Activated B cell treated with CpG ODN at 0.5 μM for 24 hours (primary cell): ENCODE measurements around the gene TM4SF20. TPM values are rescaled to one million over a fixed set of nuclear protein-coding genes. Genes with fewer than 3 reads are reported as not detected.

Experiments used
- ATAC-seq: fragments of 200-7000 bp; cut with Tn5 transposase; one replicate; pipeline ENCODE4 v1.10.0; 2021; ENCODE audit warnings: low read depth, mild to moderate bottlenecking, moderate library complexity
- CTCF ChIA-PET: fragments of 350-600 bp; sonication (Branson Sonifier 250); formaldehyde crosslinking; loops from one replicate; lab custom pipeline; 2021; ENCODE audit warnings: antibody characterized with exemption; lab: Charles Lee
- POLR2A ChIA-PET: fragments of 350-600 bp; sonication (Branson Sonifier 250); formaldehyde crosslinking; loops from one replicate; lab custom pipeline; 2021; ENCODE audit warnings: antibody characterized with exemption; lab: Charles Lee
- DNase-seq: peaks from one replicate; pipeline ENCODE4 v3.0.0; 2022
- H3K27ac Mint-ChIP-seq: one replicate; pipeline ENCODE4 v1.8.0; 2020; ENCODE audit warnings: mixed read lengths
- H3K27me3 Mint-ChIP-seq: one replicate; pipeline ENCODE4 v1.8.0; 2021; ENCODE audit warnings: mixed read lengths
- H3K36me3 Mint-ChIP-seq: one replicate; pipeline ENCODE4 v1.8.0; 2021; ENCODE audit warnings: low read depth, mixed read lengths
- H3K4me1 Mint-ChIP-seq: one replicate; pipeline ENCODE4 v1.8.0; 2021; ENCODE audit warnings: mixed read lengths
- H3K4me3 Mint-ChIP-seq: one replicate; pipeline ENCODE4 v1.8.0; 2020; ENCODE audit warnings: mild to moderate bottlenecking, mixed read lengths
- H3K9me3 Mint-ChIP-seq: one replicate; pipeline ENCODE4 v1.8.0; 2020; ENCODE audit warnings: mixed read lengths
- intact Hi-C: fragments of 100-400 bp; cut with micrococcal nuclease; formaldehyde crosslinking; loops from one replicate; pipeline ENCODE4 v1.15.1; 2024
- total RNA-seq: library from RNA; stranded (reverse); gene quantifications from 2 replicates; pipeline ENCODE4 v1.2.3, GENCODE V29; 2022
- TF ChIP-seq, protein P1 (sequence below): fragments of 200-600 bp; IDR thresholded peaks from one replicate; pipeline ENCODE4 v1.8.0; 2022; ENCODE audit warnings: antibody characterized with exemption, mild to moderate bottlenecking

The TM4SF20 gene
- total RNA-seq, 1 donor from 2014 or later = not detected

DNA sequence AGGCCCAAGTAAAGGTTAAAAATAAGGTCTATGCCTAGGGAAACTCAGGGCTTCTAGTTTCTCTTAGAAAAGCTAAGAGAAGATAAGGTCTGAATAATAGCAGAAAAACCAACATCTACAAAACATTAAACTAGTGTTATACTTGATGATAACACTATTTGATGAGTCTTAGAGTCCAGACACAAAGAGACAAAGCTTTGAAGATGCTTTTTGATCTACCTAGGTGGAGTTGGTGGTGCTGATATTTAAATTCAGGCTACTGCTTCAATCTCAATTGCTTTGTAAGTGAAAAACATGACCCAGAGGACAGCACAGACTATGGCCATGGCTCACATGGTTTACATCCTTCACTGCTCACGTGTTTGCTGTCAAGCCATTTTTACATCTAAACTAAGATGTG is 65.8 kb downstream of the TM4SF20 start:
- ATAC-seq (no peak), DNase-seq (no peak)
- ChIA-PET CTCF (no interaction called here), POLR2A (no interaction called here)
- Mint-ChIP-seq H3K4me1 (no peaks in the 10 kb centered on the region), H3K27ac (no peak overlapping the region), H3K4me3 (no peak overlapping the region), H3K27me3 (no peaks in the 10 kb centered on the region), H3K9me3 (peaks cover 5% of the 10 kb centered on the region), H3K36me3 (peaks cover 17% of the 10 kb centered on the region)
- TF ChIP-seq, protein P1, sequence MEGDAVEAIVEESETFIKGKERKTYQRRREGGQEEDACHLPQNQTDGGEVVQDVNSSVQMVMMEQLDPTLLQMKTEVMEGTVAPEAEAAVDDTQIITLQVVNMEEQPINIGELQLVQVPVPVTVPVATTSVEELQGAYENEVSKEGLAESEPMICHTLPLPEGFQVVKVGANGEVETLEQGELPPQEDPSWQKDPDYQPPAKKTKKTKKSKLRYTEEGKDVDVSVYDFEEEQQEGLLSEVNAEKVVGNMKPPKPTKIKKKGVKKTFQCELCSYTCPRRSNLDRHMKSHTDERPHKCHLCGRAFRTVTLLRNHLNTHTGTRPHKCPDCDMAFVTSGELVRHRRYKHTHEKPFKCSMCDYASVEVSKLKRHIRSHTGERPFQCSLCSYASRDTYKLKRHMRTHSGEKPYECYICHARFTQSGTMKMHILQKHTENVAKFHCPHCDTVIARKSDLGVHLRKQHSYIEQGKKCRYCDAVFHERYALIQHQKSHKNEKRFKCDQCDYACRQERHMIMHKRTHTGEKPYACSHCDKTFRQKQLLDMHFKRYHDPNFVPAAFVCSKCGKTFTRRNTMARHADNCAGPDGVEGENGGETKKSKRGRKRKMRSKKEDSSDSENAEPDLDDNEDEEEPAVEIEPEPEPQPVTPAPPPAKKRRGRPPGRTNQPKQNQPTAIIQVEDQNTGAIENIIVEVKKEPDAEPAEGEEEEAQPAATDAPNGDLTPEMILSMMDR = no peak
- intact Hi-C loops = no loop called here

GRCh38 chr2:227312579-227312978 is 66.5 kb downstream of the TM4SF20 start:
- H3K36me3 Mint-ChIP-seq = peaks cover 22% of the 10 kb centered on the region
- ATAC-seq (no peak), DNase-seq (no peak)
- TF ChIP-seq, protein P1 = no peak
- no peak overlapping the region for H3K27ac Mint-ChIP-seq
- POLR2A ChIA-PET = no interaction called here
- no peak overlapping the region for H3K4me3 Mint-ChIP-seq
- intact Hi-C loops = no loop called here
- H3K27me3 Mint-ChIP-seq = no peaks in the 10 kb centered on the region
- peaks cover under 1% of the 10 kb centered on the region for H3K9me3 Mint-ChIP-seq
- H3K4me1 Mint-ChIP-seq = no peaks in the 10 kb centered on the region
- CTCF ChIA-PET = no interaction called here

Other genes starting within 250 kb of the TM4SF20 start
- 9.3 and 10.9 TPM in 2 replicates for gene COL4A4, start 215.1 kb downstream of the TM4SF20 start, total RNA-seq
- 15.5 and 18.3 TPM in 2 replicates for gene COL4A3, start 214.7 kb downstream of the TM4SF20 start, total RNA-seq
- gene MFF, start 54.1 kb downstream of the TM4SF20 start, total RNA-seq = 66.4 and 78.9 TPM in 2 replicates
- not detected in 2 replicates for gene SCYGR1, start 8.6 kb upstream of the TM4SF20 start, total RNA-seq
- 108 and 125 TPM in 2 replicates for gene AGFG1, start 92.8 kb upstream of the TM4SF20 start, total RNA-seq
- not detected in 2 replicates for gene SCYGR2, start 219.6 kb upstream of the TM4SF20 start, total RNA-seq
- not detected in 2 replicates for gene SCYGR3, start 235.5 kb upstream of the TM4SF20 start, total RNA-seq
- gene SCYGR4, start 238.2 kb upstream of the TM4SF20 start, total RNA-seq = not detected in 2 replicates